ENCODE data around the gene JPH3.
A peak's percentile ranks its signal among the peaks of the same experiment; 100 is the strongest.
"Not testable (repeated sequence)": the region's sequence is repeated elsewhere in the genome, so short reads cannot be mapped to it uniquely, and the experiment has no call there.

Gene JPH3

GRCh38 chr16:87724490-87725291 lies 122.4 kb downstream of the JPH3 start:
- 0 out of 2 replicates have a peak overlapping the region, but pooled peaks have one; percentile 40 for H3K27ac ChIP-seq
- ChIA-PET POLR2A (ENCODE audit: low non-redundant PET) (no interaction called here), CTCF (interaction anchor here (0.6 kb wide), 1 partner anchor 713 kb away, joined by 5 read pairs; no protein-coding TSS in a partner anchor)
- no peak for DNase-seq (ENCODE audit: low spot score)
- no peak for TF ChIP-seq CTCF (conservative IDR thresholded peaks at IDR 0.05; ENCODE audit: low read depth)

GRCh38 chr16:87725596-87726235 lies 123.4 kb downstream of the JPH3 start:
- peak overlapping the region; percentile 40; the same call in 1 of the 2 replicates for H3K27ac ChIP-seq
- ChIA-PET POLR2A (ENCODE audit: low non-redundant PET) (no interaction called here), CTCF (interaction anchor here (0.6 kb wide), 1 partner anchor 1205 kb away, joined by 7 read pairs; no protein-coding TSS in a partner anchor)
- no peak for DNase-seq (ENCODE audit: low spot score)
- no peak for TF ChIP-seq CTCF (conservative IDR thresholded peaks at IDR 0.05; ENCODE audit: low read depth)

- H3K27ac ChIP-seq; DNase-seq (ENCODE audit: low spot score); POLR2A ChIA-PET (ENCODE audit: low non-redundant PET): not testable (repeated sequence)
- CTCF ChIA-PET, result interaction anchor here (0.6 kb wide), 1 partner anchor 1206 kb away, joined by 7 read pairs; no protein-coding TSS in a partner anchor
Measured at GRCh38 chr16:87726577-87726976, 124.3 kb downstream of the JPH3 start.

GRCh38 chr16:87727346-87727745 lies 125.0 kb downstream of the JPH3 start:
- ChIA-PET CTCF (no interaction called here), POLR2A (ENCODE audit: low non-redundant PET) (no interaction called here)
- no peak for DNase-seq (ENCODE audit: low spot score)
- peak overlapping the region; percentile 24; the same call in 1 of the 2 replicates for H3K27ac ChIP-seq
- TF ChIP-seq CTCF (conservative IDR thresholded peaks at IDR 0.05; ENCODE audit: low read depth), result no peak

- DNase-seq (ENCODE audit: low spot score), result no peak
- POLR2A ChIA-PET (ENCODE audit: low non-redundant PET), result no interaction called here
- CTCF ChIA-PET, result interaction anchor here (0.7 kb wide), 1 partner anchor 713 kb away, joined by 3 read pairs; no protein-coding TSS in a partner anchor
- TF ChIP-seq CTCF (conservative IDR thresholded peaks at IDR 0.05; ENCODE audit: low read depth), result no peak
- peak overlapping the region; percentile 24; the same call in 1 of the 2 replicates for H3K27ac ChIP-seq
Measured at GRCh38 chr16:87728026-87728425, 125.7 kb downstream of the JPH3 start.

GRCh38 chr16:87729266-87729954 lies 127.1 kb downstream of the JPH3 start:
- ChIA-PET POLR2A (ENCODE audit: low non-redundant PET) (no interaction called here), CTCF (no interaction called here)
- TF ChIP-seq CTCF (conservative IDR thresholded peaks at IDR 0.05; ENCODE audit: low read depth), result no peak
- H3K27ac ChIP-seq, result no peak overlapping the region
- DNase-seq (ENCODE audit: low spot score), result no peak

Data from RWPE1 (cell line).